Endothelial cell of umbilical vein (primary cell): Measurements from ENCODE around the gene CEP164. TPM values are rescaled to one million over a fixed set of nuclear protein-coding genes. Genes with fewer than 3 reads are reported as not detected.

Experiments
- BruUV-seq: library from RNA; stranded (reverse); fragments of 400-500 nt; replicated peaks from 2 replicates; lab custom pipeline; 2021; lab: Mats Ljungman, UMichigan
- CTCF ChIA-PET: fragments of 300-600, 350-600 bp; sonication (Branson Sonifier 250); formaldehyde crosslinking; loops from one replicate; lab custom pipeline; 2021; ENCODE audit warnings: antibody characterized with exemption, inconsistent platforms; lab: Charles Lee
- POLR2A ChIA-PET: fragments of 300-600, 350-600 bp; sonication (Branson Sonifier 250); formaldehyde crosslinking; loops from one replicate; lab custom pipeline; 2021; ENCODE audit warnings: antibody characterized with exemption, inconsistent platforms; lab: Charles Lee
- DNase-seq: peaks from one replicate; pipeline ENCODE4 v3.0.0-alpha.2; 2011; ENCODE audit warnings: low read depth, low spot score
- FAIRE-seq: peaks from 2 replicates; lab custom pipeline; 2011; peaks lifted over from hg19 to GRCh38; lab: Jason Lieb, UNC
- H2AFZ ChIP-seq: 2 replicates; pipeline ENCODE4 v1.6.0; 2012; ENCODE audit warnings: low read depth, low read length, control low read depth, inconsistent platforms
- H3K27ac ChIP-seq: 2 replicates; pipeline ENCODE4 v1.5.1; 2011; ENCODE audit warnings: low read depth, mild to moderate bottlenecking, control low read depth, low read length, moderate library complexity; ENCODE audit not compliant: insufficient read depth
- H3K27me3 ChIP-seq, 2 experiments: 2 replicates each; pipeline versions ENCODE4 v1.6.0 to v1.6.1; 2011; ENCODE audit warnings: low read length in 2 of 2, mixed read lengths in 1 of 2; ENCODE audit not compliant: control insufficient read depth in 2 of 2, insufficient read depth in 2 of 2
- H3K36me3 ChIP-seq, 2 experiments: 2 replicates in 1 of 2; 3 replicates in 1 of 2; pipeline ENCODE4 v1.5.1; 2011; ENCODE audit warnings: low read length in 2 of 2, mild to moderate bottlenecking in 1 of 2, moderate library complexity in 1 of 2; ENCODE audit not compliant: control insufficient read depth in 2 of 2, insufficient read depth in 2 of 2; ENCODE audit errors: extremely low read depth in 1 of 2
- H3K4me1 ChIP-seq: 3 replicates; pipeline ENCODE4 v1.5.1; 2011; ENCODE audit warnings: mild to moderate bottlenecking, low read length; ENCODE audit not compliant: control insufficient read depth, insufficient read depth; ENCODE audit errors: extremely low read depth
- H3K4me2 ChIP-seq: 2 replicates; pipeline ENCODE4 v1.6.1; 2011; ENCODE audit warnings: low read length, control low read depth, mixed read lengths; ENCODE audit not compliant: insufficient read depth
- H3K4me3 ChIP-seq, 3 experiments: fragments of 200-600 bp in 1 of 3; sonication (generic), shearing (Covaris generic) in 1 of 3; replicated peaks in 1 of 3; 2 replicates each; pipeline ENCODE4 v1.5.1; 2011 to 2016; ENCODE audit warnings: control low read depth in 3 of 3, low read length in 3 of 3, mild to moderate bottlenecking in 2 of 3, inconsistent platforms in 1 of 3, low read depth in 1 of 3, moderate library complexity in 1 of 3; ENCODE audit not compliant: insufficient read depth in 1 of 3
- H3K79me2 ChIP-seq: 2 replicates; pipeline ENCODE4 v1.6.0; 2012; ENCODE audit warnings: low read length, inconsistent platforms; ENCODE audit not compliant: control insufficient read depth, insufficient read depth
- H3K9ac ChIP-seq: replicated peaks from 2 replicates; pipeline ENCODE3; 2011; ENCODE audit warnings: low read length, control low read depth; ENCODE audit not compliant: insufficient read depth; ENCODE audit errors: extremely low read depth
- H3K9me1 ChIP-seq: replicated peaks from 3 replicates; pipeline ENCODE4 v1.6.0; 2011; ENCODE audit warnings: mild to moderate bottlenecking, low read length; ENCODE audit not compliant: control insufficient read depth, insufficient read depth; ENCODE audit errors: extremely low read depth
- H3K9me3 ChIP-seq: replicated peaks from 2 replicates; pipeline ENCODE4 v1.5.1; 2012; ENCODE audit warnings: low read length, inconsistent platforms; ENCODE audit not compliant: control insufficient read depth, insufficient read depth
- H4K20me1 ChIP-seq: replicated peaks from 2 replicates; pipeline ENCODE3; 2011; ENCODE audit warnings: mild to moderate bottlenecking, low read length; ENCODE audit not compliant: control insufficient read depth, insufficient read depth; ENCODE audit errors: extremely low read depth
- CTCF ChIP-seq, 2 donors: IDR thresholded peaks; 1 replicate in 1 of 2; 2 replicates in 1 of 2; pipeline ENCODE4 v1.5.1; 2011; ENCODE audit warnings: low read length in 2 of 2, mild to moderate bottlenecking in 2 of 2, moderate library complexity in 2 of 2, control low read depth in 1 of 2, inconsistent platforms in 1 of 2, low read depth in 1 of 2; ENCODE audit not compliant: insufficient read depth in 1 of 2; ENCODE audit errors: extremely low read depth in 1 of 2
- EZH2 ChIP-seq: IDR thresholded peaks from 2 replicates; pipeline ENCODE4 v1.6.1; 2012; ENCODE audit warnings: borderline replicate concordance, low read depth, mild to moderate bottlenecking, moderate library complexity, low read length, inconsistent platforms; ENCODE audit not compliant: severe bottlenecking
- FOS ChIP-seq: IDR thresholded peaks from 2 replicates; pipeline ENCODE4 v1.6.1; 2011; ENCODE audit warnings: mild to moderate bottlenecking, low read length, moderate library complexity, borderline replicate concordance; ENCODE audit not compliant: insufficient read depth
- GATA2 ChIP-seq: IDR thresholded peaks from 2 replicates; pipeline ENCODE4 v1.7.0; 2011; ENCODE audit warnings: low read depth, mild to moderate bottlenecking, moderate library complexity, mixed read lengths, low read length; ENCODE audit not compliant: insufficient read length, insufficient read depth
- JUN ChIP-seq: IDR thresholded peaks from 2 replicates; pipeline ENCODE4 v1.6.1; 2011; ENCODE audit warnings: borderline replicate concordance, low read depth; ENCODE audit not compliant: insufficient read length, insufficient read depth
- MAX ChIP-seq: IDR thresholded peaks from 2 replicates; pipeline ENCODE4 v1.6.1; 2011; ENCODE audit not compliant: insufficient read depth, insufficient read length
- MYC ChIP-seq: IDR thresholded peaks from one replicate; pipeline ENCODE4 v1.6.1; 2011; ENCODE audit warnings: mild to moderate bottlenecking, low read depth, low read length
- POLR2A ChIP-seq: IDR thresholded peaks from 2 replicates; pipeline ENCODE4 v1.6.1; 2012; ENCODE audit warnings: low read depth, mild to moderate bottlenecking, control low read depth, low read length
- POLR2AphosphoS5 ChIP-seq: IDR thresholded peaks from 2 replicates; pipeline ENCODE4 v1.6.1; 2012; ENCODE audit warnings: low read depth, mild to moderate bottlenecking, control low read depth, low read length, moderate library complexity; ENCODE audit not compliant: insufficient read depth
- dilution Hi-C: fragments of 300-500 bp; cut with MboI; formaldehyde crosslinking; loops from one replicate; pipeline ENCODE4 v1.15.0; 2019; ENCODE audit warnings: low sequenced_read_pairs; ENCODE audit not compliant: extremely low pct_ligation_motif_present
- intact Hi-C: fragments of 100-400 bp; cut with micrococcal nuclease; formaldehyde crosslinking; loops from one replicate; pipeline ENCODE4 v1.10.0; 2022
- polyA plus RNA-seq, 4 experiments: library from polyadenylated mRNA; depleted of rRNA in 3 of 4; stranded (reverse) in 3 of 4; unstranded in 1 of 4; fragments of >200 nt; gene quantifications; 2 replicates each; pipeline versions ENCODE4 v1.2.1 to v1.2.3, GENCODE V29; 2011 to 2012; ENCODE audit warnings: missing spikeins in 1 of 4
- total RNA-seq: library from RNA; stranded (reverse); gene quantifications from 2 replicates; pipeline ENCODE4 v1.2.3, GENCODE V29; 2021

CEP164 gene
- total and polyA plus RNA-seq, 2 donors (not counting 3 experiments of a cell fraction or from before 2014, with no cell fraction given), result 22.7 to 48.4 TPM

GRCh38 chr11:117438371-117439000 lies 110.8 kb downstream of the CEP164 start:
- no peak overlapping the region for H3K27ac ChIP-seq
- no peak overlapping the region for H3K9ac ChIP-seq
- H4K20me1 ChIP-seq, result no peaks in the 10 kb centered on the region
- no peaks in the 10 kb centered on the region for H3K79me2 ChIP-seq
- no peak overlapping the region for H3K4me3 ChIP-seq
- H3K9me1 ChIP-seq, result no peaks in the 10 kb centered on the region
- H3K4me2 ChIP-seq, result no peak overlapping the region
- H3K27me3 ChIP-seq, result no peaks in the 10 kb centered on the region
- TF ChIP-seq FOS (no peak), CTCF (IDR thresholded peaks at IDR 0.05; ENCODE audit: extremely low read depth in 1 of 2, insufficient read depth in 1 of 2, low read depth in 1 of 2, low read length in 2 of 2) (no peak), JUN (no peak), MAX (no peak), MYC (no peak), POLR2AphosphoS5 (no peak), GATA2 (no peak), POLR2A (no peak), EZH2 (no peak)
- no TSS peak for BruUV-seq
- POLR2A ChIA-PET, result no interaction called here
- CTCF ChIA-PET, result interaction anchor here (0.6 to 0.8 kb wide), 2 partner anchors 12 kb away, joined by 3 read pairs; no protein-coding TSS in a partner anchor
- no peaks in the 10 kb centered on the region for H3K4me1 ChIP-seq
- DNase-seq (no peak), FAIRE-seq (no peak)
- H3K36me3 ChIP-seq, result no peaks in the 10 kb centered on the region
- no peak overlapping the region for H2AFZ ChIP-seq
- intact Hi-C loops, result no loop called here
- no peaks in the 10 kb centered on the region for H3K9me3 ChIP-seq
- dilution Hi-C loops, result no loop called here
